GM21423 (cell line): ENCODE data around the gene MYO5C.

Experiments used
- ATAC-seq: cut with Tn5 transposase; IDR thresholded peaks from one replicate; pipeline ENCODE4 v1.9.1; 2021; ENCODE audit warnings: mild to moderate bottlenecking, moderate library complexity; ENCODE audit not compliant: unreplicated experiment

The MYO5C gene

GRCh38 chr15:52278636-52279367, 16.8 kb downstream of the MYO5C start:
- no peak for ATAC-seq

DNA sequence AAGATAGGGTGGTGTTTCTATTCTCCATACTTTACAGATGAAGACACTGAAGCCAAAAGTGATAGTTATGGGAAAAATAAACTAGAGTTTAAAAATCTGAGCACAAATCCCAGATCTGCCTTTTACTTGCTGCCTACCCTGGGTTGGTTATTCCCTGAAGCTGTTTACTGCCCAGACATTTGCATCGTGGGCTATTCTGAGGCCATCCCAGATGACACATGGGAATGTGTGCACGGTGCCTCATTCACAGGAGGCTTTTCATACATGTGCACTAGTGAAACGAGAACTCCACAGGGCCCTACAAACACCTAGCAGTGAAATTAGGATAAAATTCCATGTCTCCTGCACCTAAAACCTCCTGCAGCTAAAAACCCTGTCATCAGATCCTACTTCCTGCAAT, 17.5 kb downstream of the MYO5C start:
- no peak for ATAC-seq

DNA sequence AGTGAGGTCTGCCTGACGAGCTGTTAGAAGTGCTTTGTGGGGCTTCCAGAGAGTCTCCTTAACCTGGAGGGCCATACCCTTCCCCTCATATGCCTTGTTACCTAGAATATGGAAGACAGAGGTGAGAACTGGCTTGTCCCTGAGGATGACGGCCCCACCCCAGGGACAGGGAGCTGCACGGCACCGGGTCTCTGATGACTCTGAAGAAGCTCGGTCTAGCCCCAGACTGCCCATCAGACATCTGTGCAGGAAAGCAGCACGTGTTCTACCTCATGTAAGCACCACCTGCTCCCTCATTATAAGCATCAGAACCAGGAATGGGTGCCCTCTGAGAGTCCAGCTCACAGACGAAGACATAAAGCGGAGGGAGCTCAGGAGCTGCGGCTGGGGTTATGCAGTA, 18.0 kb downstream of the MYO5C start:
- ATAC-seq, result no peak

DNA sequence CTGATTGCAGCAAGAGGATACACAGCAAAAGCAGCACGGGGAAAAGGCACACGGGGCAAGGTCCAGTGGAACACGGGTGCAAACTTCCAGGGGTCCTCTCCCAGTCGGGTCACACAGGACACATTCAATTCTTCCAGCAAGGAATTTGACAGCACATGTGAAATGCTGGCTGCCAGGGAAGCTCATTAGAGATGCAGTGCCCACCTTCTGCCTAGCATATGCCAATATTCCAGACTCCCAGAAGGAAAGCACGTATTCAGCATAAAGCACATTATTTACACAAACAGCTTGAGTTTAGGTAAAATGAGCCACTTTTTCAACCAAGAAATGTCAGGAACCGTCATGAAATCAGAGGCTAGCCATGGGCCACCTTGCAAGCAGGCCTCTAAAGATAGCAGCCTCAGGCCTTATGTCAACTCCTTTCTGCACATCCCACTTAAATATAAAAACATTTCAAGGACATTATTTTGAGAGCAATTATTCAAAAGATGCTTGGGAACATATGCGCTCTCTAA, 19.3 kb downstream of the MYO5C start:
- no peak for ATAC-seq

GRCh38 chr15:52263563-52264282, 31.9 kb downstream of the MYO5C start:
- ATAC-seq, result no peak

DNA sequence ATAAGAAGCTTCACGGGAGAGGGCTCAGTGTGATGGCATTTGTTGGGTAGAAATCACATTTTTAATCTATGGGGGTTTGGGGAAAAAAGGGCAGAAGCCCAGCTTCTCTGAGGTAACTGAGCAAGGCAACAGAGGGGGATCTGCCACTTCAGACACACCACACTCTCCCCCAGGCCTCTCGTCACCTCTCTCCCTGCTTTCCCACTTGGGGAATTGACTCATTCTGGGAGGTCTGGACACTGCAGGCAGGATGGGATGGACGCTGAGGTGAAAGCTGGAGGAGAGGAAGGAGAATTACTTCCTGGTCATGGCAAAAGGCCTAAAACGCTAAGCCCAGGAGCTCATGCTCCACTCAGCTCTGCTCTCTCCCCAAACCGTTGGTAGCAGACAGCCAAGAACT, 33.2 kb downstream of the MYO5C start:
- ATAC-seq, result no peak

GRCh38 chr15:52261498-52262242, 33.9 kb downstream of the MYO5C start:
- ATAC-seq, result peak; percentile 98

DNA sequence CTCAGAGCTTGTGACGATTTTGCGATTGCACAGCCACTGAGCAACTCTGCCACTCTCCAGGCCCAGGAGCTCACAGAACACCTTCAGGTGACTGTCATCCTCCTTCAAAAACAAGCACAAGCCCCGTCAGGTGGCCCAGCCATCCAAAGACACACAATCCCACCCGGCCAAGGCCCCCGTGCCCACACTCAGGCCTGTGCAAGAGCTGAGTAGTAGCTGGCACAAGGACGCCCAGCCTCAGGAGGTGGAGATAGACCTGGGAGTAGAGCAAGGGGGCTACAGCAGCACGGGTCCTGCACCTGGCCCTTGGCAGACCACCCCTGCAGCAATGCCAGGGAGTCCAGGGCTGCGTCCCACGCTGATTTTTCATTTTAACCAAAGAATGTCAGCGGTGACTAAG, 34.6 kb downstream of the MYO5C start:
- ATAC-seq, result no peak

- ATAC-seq, result no peak
These were observed 36.1 kb downstream of the MYO5C start for GRCh38 chr15:52259503-52259902.

DNA sequence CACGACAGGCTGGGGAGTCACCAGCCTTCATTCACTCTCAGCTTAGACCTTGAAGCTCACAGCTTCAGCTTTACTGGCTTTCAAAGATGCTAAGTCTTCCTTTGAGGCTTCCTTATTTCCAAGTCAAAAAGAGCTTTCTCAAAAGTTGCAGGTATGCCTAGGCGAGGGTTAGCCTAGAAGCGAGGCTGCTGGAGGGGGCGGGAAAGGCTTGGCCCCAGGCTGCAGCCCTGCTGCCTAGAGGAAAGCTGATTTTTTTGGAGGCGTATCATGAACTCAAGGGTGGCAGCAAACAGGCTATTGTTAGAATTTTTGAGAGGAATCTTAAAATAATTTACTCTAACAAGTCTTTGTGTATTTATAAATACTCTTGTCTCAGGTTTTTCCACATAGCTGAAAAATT, 37.1 kb downstream of the MYO5C start:
- ATAC-seq, result no peak

GRCh38 chr15:52257734-52258062, 37.9 kb downstream of the MYO5C start:
- ATAC-seq, result no peak

- no peak for ATAC-seq
These were observed 38.5 kb downstream of the MYO5C start for GRCh38 chr15:52256930-52257733.

GRCh38 chr15:52256366-52256765, 39.2 kb downstream of the MYO5C start:
- ATAC-seq, result no peak

DNA sequence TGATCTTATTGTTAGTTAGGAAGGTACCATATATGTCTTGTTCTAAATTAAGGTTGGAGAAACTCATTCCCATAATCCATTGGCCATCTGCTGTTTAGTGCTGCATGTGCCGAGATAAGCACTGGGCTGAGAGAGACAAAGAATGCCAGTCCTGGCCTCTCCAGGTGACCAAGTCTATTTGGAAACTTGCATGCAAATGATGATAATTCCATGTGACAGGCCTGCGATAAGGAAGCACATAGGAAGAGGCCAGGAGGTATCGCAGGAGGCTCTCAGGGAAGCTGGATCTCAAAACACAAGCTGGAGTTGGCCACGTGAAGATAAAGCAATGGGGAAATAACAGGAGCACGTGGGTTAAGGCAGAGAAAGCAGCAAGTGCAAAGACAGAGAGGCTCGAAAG, 39.7 kb downstream of the MYO5C start:
- no peak for ATAC-seq

- peak; percentile 43 for ATAC-seq
These were observed 40.6 kb downstream of the MYO5C start for GRCh38 chr15:52255008-52255407.

- no peak for ATAC-seq
These were observed 41.2 kb downstream of the MYO5C start for GRCh38 chr15:52254391-52254790.

DNA sequence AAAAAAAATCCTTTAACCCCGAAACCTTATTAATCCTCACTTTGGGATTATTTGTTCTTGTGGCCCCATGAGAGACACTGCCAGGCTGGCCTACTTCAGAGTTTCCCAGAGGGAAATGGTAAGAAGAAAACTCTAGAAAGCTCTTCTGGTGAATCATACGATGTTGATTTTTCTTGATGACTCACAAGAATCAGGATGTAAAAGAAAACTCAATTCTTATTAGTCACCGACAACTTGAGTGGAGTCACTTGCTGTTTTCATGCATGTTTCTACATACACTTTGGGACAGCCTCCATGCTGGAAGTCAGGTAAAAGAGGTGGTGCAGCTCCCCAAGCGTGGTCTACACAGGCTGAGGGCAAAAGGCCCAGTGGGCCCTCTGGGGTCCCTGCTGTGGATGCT, 42.8 kb downstream of the MYO5C start:
- ATAC-seq, result no peak

DNA sequence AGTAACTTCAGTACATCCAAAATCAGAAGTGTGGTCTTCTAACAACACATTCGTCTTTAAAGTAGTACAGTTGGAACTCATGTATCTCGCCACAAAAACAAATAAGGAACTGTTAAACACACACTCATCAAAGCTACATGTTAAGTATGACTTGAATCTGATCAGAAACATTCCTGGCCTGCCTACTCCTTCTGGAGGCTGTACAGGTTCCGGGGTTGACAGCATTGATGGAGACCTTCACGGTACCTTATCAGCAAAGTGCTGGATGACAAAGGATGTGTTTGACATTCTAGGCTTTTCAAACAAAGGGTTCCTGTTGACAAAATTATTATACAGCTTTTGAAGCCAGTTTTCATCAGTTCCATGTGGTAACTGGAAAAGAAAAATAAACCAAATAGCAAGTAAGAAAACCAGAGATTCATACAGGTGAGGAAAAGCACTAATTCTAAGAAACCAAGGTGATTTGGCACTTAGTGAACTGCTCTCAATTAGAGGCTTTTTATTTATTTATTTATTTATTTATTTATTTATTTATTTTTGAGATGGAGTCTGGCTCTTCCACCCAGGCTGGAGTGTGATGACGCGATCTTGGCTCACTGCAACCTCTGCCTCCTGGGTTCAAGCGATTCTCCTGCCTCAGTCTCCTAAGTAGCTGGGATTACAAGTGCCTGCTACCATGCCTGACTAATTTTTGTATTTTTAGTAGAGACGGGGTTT, 44.3 kb downstream of the MYO5C start:
- no peak for ATAC-seq

DNA sequence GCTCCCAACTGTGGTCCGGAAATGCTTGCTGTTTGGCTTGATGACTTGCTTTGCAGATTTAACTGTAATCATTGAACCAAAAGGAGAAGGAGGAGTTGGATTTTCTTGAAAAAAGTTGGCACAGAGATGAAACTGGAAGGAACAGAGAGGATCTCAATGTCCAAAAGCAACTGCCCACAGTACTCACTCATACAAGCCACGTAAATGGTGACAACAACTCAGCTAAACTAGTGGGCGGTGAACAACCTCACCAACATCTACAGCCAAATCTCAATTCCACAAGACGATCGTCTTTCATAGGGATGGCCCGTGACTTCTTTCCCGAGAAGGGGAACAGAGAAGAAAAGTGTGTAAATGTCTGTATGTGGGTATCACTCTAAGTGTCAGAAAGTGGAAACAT, 48.1 kb downstream of the MYO5C start:
- no peak for ATAC-seq

- no peak for ATAC-seq
These were observed 48.7 kb downstream of the MYO5C start for GRCh38 chr15:52246686-52247431.
